ENCODE results near the gene CYP3A5. TPM values are rescaled to one million over a fixed set of nuclear protein-coding genes. Genes with fewer than 3 reads are reported as not detected.
"Not testable (repeated sequence)": the region's sequence is repeated elsewhere in the genome, so short reads cannot be mapped to it uniquely, and the experiment has no call there.

CYP3A5 gene
- polyA plus RNA-seq, 4 donors: 1.6 to 3.0 (median 1.8) TPM

DNA sequence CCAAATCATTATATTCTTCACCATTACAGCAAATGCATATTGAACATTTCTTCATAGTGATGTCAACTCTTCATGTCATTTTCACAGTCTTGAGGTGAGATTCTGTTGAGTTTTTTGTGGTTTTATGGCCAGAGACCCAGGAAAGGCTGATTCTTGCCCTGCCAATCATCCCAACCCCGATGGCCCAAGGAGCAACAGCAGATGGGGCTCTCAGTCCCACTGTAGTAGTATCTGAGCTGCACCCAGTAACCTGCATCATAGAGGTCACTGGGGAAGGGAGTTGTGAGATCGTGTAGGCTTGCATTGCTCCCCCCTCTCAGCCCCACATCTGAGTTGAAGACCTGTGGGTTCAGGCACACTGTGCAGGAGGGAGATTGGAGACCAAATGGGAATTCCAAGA lies 36.3 kb downstream of the CYP3A5 start:
- no peak for DNase-seq (ENCODE audit: low read depth in 4 of 4, low spot score in 3 of 4)

DNA sequence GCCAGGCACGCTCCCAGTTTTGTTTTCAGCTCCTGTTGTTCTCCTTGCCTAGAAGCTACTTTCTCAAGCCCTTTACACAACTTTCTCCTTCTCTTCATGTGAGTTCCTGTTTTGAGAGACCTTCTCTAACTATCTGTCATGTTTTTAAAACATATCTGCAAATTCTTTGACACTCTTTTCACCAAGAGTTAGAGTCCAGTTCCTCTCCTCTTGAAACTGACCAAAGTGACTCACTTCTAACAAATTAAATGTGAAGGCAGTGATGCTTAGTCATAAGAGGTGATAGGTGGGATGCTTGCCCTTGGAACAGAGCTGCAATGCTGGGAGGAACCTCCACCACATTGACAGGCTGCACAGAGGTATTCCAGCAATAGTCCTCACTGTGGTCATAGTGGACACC lies 37.8 kb downstream of the CYP3A5 start:
- no peak for DNase-seq (ENCODE audit: low read depth in 4 of 4, low spot score in 3 of 4)

DNA sequence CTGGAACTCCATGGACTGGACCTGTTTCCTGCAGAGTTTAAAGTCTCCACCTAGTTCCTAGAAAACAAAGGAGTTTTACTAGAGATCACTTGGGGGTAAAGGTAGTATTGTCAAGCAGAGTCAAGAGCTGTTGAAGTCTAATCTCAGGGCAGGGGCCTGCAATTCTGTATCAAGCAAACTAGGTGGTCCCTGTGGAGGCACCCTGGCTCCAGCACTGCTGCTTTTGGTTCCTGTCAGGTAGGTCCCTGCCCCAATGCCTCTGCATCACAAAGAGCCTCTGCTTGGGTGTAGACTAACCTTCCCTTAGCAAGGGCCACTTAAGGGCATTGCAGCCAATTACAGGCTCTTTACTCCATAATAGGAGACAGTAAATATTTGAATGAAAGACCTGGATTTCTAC lies 40.5 kb downstream of the CYP3A5 start:
- DNase-seq (ENCODE audit: low read depth in 4 of 4, low spot score in 3 of 4): no peak

DNA sequence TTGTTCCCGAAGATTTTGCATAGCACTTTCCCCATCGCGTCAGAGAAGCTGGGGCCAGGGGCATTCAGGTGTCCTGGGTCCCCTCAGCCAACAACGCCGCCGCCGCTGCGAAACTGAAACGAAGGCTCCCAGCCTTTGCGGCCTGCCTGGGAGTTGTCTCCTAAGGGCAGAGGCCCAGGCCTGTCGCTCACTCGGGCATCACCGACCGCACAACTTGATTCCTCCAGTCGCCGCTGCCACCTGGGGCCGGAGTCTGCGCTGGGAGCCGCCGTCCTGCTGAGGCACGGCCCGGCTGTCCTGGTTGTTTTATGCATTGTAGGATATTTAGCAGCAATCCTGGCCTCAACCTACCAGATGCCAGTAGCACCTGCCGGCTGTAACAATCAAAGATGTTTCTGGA lies 41.1 kb downstream of the CYP3A5 start:
- no peak for DNase-seq (ENCODE audit: low read depth in 4 of 4, low spot score in 3 of 4)

DNA sequence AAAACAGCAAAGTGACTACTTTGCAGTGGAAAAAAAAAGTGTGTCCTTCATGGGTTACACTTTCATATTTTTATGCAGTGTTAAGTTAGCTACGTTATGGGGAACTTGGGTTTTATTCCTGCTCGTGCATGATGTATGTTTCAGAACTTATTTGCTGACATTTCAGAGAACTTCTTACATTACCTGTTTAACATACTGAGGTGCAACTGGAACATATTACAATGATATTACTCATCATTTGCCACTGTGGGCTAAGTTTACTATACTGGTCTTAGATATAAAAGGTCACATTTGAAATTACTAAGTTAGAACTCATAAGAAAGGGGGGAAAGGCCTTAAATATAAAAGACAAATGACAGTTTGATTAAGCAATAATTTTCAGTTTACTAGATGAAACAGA lies 42.4 kb downstream of the CYP3A5 start:
- not testable (repeated sequence) for DNase-seq (ENCODE audit: low read depth in 4 of 4, low spot score in 3 of 4)

DNA sequence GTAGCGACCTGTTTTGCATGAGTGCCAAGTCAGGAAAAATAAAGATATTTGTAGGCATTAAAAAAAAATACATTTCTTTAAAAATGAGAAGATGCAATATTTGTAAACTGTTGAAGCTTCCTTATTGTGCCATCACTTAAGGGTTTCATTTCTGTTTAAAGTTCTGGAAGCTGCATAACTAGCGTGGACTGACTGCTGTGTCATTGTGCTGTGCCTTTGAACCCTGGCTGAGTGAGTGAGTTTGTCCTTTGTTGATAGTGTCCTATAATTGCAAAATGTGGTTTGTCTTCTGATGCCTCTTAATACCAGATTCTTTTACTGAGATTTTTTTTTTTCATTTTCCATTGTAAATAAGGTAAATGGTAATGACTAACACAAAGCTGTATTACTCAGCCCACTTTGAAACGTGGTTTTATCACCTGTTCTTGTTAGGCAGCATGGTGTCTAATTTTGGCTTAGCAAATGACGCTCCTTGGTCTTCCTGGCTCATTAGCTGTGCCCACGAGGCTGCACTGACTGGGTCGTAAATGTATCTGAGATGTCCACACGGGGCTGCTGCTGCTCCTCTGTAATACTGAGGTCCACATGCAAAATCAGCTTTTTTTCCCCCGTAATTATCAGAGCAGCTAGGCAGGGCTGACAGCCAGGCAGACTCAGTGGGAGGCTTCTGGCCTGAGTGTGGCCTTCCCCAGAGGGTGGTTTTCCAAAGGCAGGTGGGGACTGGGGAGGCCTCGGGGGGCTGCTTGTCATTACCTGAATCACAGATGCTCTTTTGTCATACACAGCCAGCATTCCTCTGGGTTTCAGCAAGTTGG lies 48.3 kb downstream of the CYP3A5 start:
- no peak for DNase-seq (ENCODE audit: low read depth in 4 of 4, low spot score in 3 of 4)

DNA sequence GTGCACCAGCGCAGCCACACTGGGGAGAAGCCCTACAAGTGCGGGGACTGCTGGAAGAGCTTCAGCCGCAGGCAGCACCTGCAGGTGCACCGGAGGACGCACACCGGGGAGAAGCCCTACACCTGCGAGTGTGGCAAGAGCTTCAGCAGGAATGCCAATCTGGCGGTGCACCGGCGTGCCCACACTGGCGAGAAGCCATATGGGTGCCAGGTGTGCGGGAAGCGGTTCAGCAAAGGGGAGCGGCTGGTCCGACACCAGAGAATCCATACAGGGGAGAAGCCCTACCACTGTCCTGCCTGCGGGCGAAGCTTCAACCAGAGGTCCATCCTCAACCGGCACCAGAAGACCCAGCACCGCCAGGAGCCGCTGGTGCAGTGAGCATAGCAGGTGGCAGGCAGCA lies 50.2 kb downstream of the CYP3A5 start:
- no peak for DNase-seq (ENCODE audit: low read depth in 4 of 4, low spot score in 3 of 4)

DNA sequence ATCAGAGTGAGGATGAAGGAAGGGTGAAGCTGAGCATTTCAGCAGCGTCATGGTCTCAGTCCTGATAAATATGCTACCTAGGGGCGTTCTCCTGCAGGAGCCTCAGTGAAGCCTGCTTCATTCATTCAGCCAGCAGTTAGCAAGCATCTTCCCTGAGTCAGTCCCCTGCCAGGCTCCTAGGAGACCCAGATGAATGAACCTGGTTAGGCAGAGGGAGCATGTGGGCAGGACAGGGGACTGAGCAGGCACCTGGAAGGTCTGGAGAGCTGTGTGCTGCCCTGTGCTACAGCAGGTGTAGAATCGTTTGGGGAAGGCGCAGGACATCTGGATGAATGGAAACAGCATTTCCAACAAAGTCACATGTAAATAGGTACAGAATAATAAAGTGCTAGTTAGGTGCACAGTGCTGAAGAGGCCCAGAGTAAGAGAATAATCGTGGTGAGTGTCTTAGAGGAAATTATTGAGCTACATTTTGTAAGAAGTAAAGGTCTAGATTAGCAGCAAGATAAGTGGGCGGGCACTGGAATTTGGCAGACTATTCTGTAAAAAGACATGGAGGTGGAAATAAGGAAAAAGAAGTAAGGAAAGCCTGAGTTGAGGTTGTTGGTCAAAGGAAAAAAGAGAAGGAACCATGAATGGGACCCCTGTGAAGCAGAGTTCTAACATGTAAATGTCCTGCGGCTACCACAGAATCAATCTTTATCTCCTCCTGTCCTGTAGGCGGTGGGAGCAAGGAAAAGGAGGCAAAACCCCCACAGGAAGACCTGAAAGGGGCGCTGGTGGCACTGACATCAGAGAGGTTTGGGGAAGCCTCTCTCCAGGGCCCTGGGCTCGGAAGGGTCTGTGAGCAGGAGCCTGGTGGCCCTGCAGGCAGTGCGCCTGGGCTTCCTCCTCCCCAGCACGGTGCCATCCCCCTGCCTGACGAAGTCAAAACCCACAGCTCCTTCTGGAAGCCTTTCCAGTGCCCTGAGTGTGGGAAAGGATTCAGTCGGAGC lies 51.0 kb downstream of the CYP3A5 start:
- no peak for DNase-seq (ENCODE audit: low read depth in 4 of 4, low spot score in 3 of 4)

DNA sequence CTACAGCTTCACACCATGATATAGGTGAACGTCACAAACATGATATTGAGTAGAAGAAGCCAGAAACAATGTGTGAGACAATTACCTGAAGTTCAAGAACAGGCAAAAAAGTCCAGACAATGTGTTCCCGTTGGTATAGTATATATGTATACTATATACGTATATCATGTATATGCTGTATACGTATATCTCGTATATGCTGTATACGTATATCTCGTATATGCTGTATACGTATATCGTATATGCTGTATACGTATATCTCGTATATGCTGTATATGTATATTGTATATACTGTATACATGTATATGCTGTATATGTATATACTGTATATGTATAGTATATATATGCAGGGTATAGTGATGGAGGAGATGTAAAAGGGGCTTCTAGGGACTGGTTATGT lies 52.3 kb downstream of the CYP3A5 start:
- no peak for DNase-seq (ENCODE audit: low read depth in 4 of 4, low spot score in 3 of 4)

DNA sequence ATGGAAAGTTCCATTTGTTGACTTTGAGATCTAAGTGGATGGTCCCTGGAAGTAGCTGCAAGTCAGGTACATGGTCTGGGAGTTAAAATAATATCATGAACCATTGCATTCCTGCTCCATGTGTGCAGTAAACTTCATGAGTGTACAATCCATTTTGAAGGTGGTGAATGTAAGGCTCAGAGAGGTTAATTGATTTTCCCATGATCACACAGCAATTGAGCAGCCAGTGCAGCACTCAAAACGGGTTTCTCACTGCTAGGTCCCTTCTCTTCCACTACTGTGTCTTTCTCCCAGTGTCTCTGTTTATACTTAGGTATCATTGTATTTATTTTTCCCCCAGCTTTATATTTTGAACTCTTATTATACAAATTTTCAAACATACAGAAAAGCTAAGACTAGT lies 53.1 kb downstream of the CYP3A5 start:
- DNase-seq (ENCODE audit: low read depth in 4 of 4, low spot score in 3 of 4): no peak

DNA sequence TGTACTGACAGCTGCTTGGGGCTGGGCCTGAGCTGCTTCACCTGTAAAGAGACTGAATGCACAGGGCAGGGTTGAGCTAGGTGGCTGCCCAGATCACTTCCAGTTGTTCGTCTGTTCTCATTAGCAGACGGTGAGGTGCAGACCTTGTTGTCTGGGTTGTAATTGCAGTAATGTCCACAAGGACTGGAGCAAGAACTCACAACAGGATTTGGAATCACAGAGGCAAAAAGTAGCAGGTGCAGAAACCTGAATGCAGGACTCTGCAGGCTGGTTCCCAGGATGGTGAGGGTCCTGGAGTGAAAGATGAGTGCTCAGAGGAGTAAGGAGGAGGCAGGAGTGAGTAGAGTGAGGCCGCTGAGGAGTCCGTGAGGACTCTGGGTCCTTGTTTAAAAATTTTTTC lies 53.8 kb downstream of the CYP3A5 start:
- DNase-seq (ENCODE audit: low read depth in 4 of 4, low spot score in 3 of 4): no peak

DNA sequence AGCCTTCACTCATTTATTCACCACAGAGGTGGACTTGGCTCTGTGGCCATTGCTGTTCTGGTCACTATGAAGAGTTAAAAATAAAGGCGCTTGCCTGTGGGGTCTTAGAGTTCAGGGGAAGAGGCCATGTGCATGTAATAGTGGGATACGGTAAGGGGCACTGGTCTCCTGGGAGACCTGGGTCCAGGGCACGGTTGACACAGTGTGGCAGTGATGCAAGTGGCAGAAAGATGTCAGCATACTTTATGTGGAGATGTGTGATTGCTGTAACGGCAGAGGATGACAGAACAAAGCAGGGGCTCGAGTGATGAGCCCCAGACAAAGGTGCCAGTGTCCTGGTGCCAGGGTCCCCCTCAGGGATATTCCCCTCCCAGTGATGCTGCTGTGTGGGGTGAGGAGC lies 54.5 kb downstream of the CYP3A5 start:
- no peak for DNase-seq (ENCODE audit: low read depth in 4 of 4, low spot score in 3 of 4)

DNA sequence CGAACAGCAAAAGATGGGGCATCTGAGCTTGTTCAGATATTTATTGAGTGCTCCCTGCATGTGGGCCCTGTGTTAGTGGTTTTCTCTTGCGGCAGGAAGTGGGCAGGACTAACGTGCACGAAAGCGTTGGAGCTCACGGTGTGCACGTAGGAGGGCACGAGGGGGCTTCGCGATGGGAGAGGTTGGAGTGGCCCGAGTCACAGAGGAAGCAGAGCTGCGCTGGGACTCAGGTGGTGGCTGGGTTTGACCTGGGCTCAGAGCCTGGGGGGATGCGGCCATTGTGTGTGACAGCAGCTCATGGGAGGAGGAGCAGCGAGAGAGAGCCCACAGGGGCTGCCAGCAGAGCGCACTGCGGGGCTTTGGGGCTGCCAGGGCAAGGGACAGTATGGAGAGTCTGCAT lies 55.3 kb downstream of the CYP3A5 start:
- DNase-seq (ENCODE audit: low read depth in 4 of 4, low spot score in 3 of 4): no peak

DNA sequence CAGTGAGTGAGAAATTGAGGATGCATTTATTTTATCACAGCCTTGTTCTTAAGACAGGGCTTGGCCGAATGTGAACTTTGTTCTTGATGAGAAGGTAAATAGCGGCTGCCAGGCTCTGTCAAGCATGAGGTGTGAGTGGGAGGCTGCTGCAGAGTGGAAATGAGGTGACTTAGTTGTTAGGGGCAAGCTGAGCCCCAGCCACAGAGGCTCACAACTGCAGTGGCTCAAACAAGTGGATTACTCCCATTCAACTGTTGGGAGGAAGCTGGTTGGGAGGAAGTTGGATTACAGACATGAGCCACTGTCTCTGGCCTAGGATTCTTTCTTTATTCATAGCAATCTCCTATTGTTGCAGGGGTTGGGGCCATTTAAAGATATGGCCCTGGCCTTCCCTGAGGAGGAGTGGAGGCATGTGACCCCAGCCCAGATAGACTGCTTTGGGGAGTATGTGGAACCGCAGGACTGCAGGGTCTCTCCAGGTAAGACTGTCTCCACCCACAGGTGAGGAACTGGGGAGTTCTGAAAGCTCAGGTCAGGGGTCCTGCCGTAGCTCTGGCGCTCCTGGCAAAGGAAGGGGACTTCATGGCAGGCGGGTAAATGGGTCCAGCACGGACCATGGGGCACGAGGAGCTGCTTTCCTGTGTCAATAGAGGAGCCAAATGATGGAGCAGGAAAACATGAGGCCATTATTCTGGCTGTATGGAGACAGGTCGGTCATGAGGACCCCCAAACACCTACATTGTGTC lies 55.9 kb downstream of the CYP3A5 start:
- no peak for DNase-seq (ENCODE audit: low read depth in 4 of 4, low spot score in 3 of 4)

DNA sequence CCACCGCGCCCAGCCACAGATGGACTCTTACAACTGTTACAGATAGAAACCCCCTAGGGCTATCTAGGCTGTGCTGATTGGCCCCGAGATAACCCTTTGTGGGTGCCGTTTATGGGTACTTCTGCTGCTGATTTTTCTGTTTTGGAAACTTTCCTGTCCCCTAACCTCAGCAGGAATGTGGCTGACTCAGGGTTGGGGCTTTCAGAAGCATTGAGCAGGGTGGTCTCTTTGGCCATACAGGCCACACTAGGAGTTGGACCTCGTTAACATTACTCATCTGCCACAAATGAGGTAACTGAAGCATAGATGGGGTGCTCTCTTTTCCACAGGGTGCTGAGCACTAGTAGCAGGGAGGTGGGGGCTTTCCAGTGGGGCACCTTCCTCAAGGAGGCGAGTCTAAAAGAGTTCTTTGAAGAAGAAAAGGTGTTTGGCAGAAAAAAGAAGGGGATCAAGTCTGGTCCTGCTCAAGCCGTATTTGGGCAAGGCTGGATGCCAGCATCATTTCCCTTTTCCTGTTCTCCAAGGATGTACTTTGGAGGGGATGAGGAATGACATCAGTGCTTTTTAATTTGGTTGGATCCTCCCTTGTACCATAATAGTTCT lies 56.6 kb downstream of the CYP3A5 start:
- DNase-seq (ENCODE audit: low read depth in 4 of 4, low spot score in 3 of 4): no peak

DNA sequence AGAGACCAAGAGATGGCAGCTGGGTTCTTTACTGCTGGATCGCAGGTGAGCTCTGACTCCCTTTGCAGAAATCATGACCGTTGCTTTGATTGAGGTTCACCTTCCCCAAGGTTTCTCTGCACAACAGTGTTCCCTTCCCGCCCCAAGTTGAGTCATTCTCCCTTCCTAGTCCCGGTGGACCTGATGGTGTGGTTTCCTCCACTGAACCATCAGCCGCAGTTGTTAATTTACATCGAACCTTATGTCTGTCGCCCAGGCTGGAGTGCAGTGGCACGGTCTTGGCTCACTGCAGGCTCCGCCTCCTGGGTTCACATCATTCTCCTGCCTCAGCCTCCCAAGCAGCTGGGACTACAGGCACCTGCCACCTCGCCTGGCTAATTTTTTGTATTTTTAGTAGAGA lies 57.2 kb downstream of the CYP3A5 start:
- no peak for DNase-seq (ENCODE audit: low read depth in 4 of 4, low spot score in 3 of 4)

DNA sequence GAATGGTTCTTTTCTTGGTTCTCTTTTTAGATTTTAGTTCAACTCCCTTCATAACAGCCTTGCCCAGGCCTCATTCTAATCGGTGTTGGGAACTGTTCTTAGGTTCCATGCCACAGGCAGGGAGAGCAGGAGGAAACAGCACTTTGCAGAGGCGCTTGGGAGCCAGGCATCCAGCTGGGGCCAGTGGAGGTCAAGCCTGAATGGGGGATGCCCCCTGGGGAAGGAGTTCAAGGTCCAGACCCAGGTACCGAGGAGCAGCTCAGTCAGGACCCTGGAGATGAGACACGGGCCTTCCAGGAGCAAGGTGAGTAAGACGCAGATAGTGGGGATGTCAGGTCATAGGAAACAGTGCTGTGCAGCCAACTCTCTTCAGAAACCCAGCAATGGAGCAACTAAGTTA lies 58.5 kb downstream of the CYP3A5 start:
- no peak for DNase-seq (ENCODE audit: low read depth in 4 of 4, low spot score in 3 of 4)

DNA sequence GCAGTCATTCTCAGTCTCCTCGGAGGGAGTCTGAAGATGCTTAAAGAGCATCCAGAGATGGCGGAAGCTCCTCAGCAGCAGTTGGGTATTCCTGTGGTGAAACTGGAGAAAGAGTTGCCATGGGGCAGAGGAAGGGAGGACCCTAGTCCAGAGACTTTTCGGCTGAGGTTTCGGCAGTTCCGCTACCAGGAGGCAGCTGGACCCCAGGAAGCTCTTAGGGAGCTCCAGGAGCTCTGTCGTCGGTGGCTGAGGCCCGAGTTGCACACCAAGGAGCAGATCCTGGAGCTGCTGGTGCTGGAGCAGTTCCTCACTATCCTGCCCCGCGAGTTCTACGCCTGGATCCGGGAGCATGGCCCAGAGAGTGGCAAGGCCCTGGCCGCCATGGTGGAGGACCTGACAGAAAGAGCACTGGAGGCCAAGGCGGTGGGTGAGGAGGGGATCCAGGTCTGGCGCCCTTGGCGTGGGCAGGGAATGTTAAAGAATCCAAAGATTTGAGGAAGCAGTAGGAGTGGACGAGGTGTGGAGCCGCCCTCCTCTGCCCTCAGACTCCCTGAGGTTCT lies 60.1 kb downstream of the CYP3A5 start:
- no peak for DNase-seq (ENCODE audit: low read depth in 4 of 4, low spot score in 3 of 4)

DNA sequence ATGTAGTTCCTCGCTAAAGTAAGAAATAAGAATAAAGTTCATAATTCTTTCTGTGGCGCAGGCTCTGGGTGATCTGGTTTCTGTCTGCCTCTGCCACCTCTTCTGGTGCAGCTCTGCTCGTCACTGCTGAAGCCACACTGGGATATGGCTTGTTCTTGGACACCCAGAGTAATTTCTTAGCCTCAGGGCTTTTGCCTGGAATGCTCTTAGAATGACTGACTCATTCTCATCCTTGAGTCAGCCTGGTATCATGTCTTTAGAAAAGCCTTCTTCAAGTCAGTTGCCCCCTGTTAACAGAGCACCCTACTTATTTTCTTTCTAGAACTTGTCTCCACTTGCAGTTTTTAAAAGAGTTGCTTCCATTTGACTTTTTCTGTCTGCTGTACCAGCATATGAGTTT lies 61.1 kb downstream of the CYP3A5 start:
- DNase-seq (ENCODE audit: low read depth in 4 of 4, low spot score in 3 of 4): no peak

DNA sequence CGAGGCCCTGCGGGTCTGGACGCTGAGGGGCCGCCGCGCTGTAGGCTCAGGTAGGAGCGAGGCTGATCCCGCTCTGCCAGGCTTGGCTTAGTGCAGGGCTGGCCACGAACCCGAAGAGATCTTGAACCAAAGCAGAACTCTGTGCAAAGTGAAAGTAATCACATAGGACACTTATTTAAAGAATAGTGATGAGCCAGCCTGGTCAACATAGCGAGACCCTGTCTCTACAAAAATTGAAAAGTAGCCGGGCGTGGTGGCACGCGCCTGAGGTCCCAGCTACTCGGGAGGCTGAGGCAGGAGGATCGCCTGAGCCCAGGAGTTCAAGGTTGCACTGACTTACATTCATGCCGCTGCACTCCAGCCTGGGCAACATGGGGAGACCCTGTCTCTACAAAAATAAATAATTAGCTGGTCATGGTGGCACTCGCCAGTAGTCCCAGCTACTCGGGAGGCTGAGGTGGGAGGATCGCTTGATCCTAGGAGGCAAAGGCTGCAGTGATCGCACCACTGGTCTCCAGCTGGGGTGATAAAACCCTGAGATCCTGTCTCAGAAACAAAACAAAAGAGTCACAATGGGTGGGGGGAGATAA lies 62.5 kb downstream of the CYP3A5 start:
- no peak for DNase-seq (ENCODE audit: low read depth in 4 of 4, low spot score in 3 of 4)
